ENCODE data around the gene SRSF6.

GRCh38 chr20:43460830-43461200, 3.1 kb downstream of the SRSF6 start:
- TF ChIP-seq, protein P1, sequence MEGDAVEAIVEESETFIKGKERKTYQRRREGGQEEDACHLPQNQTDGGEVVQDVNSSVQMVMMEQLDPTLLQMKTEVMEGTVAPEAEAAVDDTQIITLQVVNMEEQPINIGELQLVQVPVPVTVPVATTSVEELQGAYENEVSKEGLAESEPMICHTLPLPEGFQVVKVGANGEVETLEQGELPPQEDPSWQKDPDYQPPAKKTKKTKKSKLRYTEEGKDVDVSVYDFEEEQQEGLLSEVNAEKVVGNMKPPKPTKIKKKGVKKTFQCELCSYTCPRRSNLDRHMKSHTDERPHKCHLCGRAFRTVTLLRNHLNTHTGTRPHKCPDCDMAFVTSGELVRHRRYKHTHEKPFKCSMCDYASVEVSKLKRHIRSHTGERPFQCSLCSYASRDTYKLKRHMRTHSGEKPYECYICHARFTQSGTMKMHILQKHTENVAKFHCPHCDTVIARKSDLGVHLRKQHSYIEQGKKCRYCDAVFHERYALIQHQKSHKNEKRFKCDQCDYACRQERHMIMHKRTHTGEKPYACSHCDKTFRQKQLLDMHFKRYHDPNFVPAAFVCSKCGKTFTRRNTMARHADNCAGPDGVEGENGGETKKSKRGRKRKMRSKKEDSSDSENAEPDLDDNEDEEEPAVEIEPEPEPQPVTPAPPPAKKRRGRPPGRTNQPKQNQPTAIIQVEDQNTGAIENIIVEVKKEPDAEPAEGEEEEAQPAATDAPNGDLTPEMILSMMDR (IDR thresholded peaks at IDR 0.05; ENCODE audit: insufficient read depth, low read depth, low read length): no peak
- no peak for TF ChIP-seq EZH2 (IDR thresholded peaks at IDR 0.05; ENCODE audit: insufficient read depth, low read length)
